Right atrium auricular region (tissue), 2 donors: ENCODE data around the gene PXDC1. TPM values are rescaled to one million over a fixed set of nuclear protein-coding genes. Genes with fewer than 3 reads are reported as not detected.

Experiments
- DNase-seq: peaks from one replicate; pipeline ENCODE4 v3.0.0-alpha.2; 2019; ENCODE audit warnings: low spot score
- H3K27ac ChIP-seq, 2 donors: fragments of 200-600 bp; sonication (generic); 1 replicate in 1 of 2; 2 replicates in 1 of 2; pipeline ENCODE4 v1.5.1; 2016 to 2019
- H3K27me3 ChIP-seq, 2 donors: fragments of 200-600 bp; sonication (generic); one replicate each; pipeline versions ENCODE4 v1.5.1 to v1.6.0; 2017 to 2019
- H3K36me3 ChIP-seq: fragments of 200-600 bp; sonication (generic); one replicate; pipeline ENCODE4 v1.5.1; 2016
- H3K4me1 ChIP-seq, 2 donors: fragments of 200-600 bp; sonication (generic); one replicate each; pipeline versions ENCODE4 v1.5.1 to v1.6.0; 2017 to 2019
- H3K4me3 ChIP-seq, 2 donors: fragments of 200-600 bp; sonication (generic); 1 replicate in 1 of 2; 2 replicates in 1 of 2; pipeline ENCODE4 v1.5.1; 2017 to 2019; ENCODE audit warnings: mild to moderate bottlenecking in 1 of 2, moderate library complexity in 1 of 2
- H3K9me3 ChIP-seq, 2 donors: fragments of 200-600 bp; sonication (generic); one replicate each; pipeline ENCODE4 v1.5.1; 2019
- total RNA-seq, 2 donors: library from RNA; depleted of rRNA; stranded (reverse); fragments of >200 nt; gene quantifications; one replicate each; pipeline ENCODE4 v1.1.0, GENCODE V29; 2016
- TF ChIP-seq, protein P1 (sequence below), 2 donors: fragments of 200-600 bp; sonication (generic); IDR thresholded peaks; one replicate each; pipeline ENCODE4 v1.5.1; 2019; ENCODE audit warnings: antibody characterized with exemption in 2 of 2

The PXDC1 gene
- total RNA-seq, 2 donors from 2014 or later: 43.5 to 77.2 TPM

DNA sequence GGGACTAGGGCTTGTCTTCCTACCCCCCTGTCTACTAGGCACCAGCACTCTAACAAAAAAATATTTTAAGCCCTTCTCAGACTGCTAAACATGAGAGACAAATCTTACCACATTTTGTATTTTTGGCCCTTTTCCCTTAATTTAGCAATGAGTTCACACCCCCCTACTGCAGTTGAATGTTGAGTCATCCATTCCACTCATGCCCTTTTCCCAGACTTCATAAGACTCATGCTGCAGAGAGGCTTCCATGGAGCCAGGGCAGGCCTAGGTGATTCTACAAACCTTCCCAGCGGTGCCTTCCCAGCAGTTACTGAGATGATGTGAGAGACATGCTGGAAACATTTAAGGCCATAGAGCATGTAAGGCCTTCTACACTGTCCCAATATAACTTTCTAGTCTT lies 53.9 kb downstream of the PXDC1 start:
- TF ChIP-seq, protein P1, sequence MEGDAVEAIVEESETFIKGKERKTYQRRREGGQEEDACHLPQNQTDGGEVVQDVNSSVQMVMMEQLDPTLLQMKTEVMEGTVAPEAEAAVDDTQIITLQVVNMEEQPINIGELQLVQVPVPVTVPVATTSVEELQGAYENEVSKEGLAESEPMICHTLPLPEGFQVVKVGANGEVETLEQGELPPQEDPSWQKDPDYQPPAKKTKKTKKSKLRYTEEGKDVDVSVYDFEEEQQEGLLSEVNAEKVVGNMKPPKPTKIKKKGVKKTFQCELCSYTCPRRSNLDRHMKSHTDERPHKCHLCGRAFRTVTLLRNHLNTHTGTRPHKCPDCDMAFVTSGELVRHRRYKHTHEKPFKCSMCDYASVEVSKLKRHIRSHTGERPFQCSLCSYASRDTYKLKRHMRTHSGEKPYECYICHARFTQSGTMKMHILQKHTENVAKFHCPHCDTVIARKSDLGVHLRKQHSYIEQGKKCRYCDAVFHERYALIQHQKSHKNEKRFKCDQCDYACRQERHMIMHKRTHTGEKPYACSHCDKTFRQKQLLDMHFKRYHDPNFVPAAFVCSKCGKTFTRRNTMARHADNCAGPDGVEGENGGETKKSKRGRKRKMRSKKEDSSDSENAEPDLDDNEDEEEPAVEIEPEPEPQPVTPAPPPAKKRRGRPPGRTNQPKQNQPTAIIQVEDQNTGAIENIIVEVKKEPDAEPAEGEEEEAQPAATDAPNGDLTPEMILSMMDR (IDR thresholded peaks at IDR 0.05): no peak
- Histone ChIP-seq H3K4me3 (no peak overlapping the region), H3K36me3 (no peaks in the 10 kb centered on the region), H3K4me1 (no peaks in the 10 kb centered on the region), H3K9me3 (no peaks in the 10 kb centered on the region), H3K27me3 (no peaks in the 10 kb centered on the region), H3K27ac (no peak overlapping the region)
- no peak for DNase-seq

DNA sequence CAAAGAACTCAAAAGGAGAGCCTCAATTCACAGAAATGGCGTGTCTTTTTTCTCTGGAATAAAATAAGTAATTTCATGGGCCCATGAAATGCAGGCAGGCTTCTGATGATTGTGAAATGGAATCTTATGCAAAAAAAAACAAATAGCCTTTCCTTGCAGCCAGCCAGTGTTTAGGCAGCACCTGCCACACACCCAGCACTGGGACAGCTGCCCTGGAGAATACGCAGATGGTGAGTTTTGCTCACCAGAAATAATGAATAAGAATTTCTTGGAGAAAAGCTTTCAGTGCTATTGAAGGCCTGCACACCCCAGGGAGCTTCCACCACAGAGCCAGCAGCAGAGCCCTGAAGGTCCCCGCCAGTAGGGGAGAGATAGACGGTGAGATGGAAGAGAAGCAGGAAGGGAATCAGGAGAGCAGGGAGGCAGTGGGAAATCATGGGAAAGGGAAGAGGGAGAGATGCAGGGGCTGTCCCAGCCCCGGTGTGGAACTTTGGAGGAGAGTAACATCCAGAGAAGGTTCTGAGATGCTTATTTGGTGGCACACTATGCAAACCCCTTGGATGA lies 54.9 kb downstream of the PXDC1 start:
- no peak for DNase-seq
- no peaks in the 10 kb centered on the region for H3K36me3 ChIP-seq
- no peaks in the 10 kb centered on the region for H3K27me3 ChIP-seq
- TF ChIP-seq, protein P1 (IDR thresholded peaks at IDR 0.05): no peak
- H3K27ac ChIP-seq: no peak overlapping the region
- H3K4me1 ChIP-seq: no peaks in the 10 kb centered on the region
- no peak overlapping the region for H3K4me3 ChIP-seq
- H3K9me3 ChIP-seq: no peaks in the 10 kb centered on the region

DNA sequence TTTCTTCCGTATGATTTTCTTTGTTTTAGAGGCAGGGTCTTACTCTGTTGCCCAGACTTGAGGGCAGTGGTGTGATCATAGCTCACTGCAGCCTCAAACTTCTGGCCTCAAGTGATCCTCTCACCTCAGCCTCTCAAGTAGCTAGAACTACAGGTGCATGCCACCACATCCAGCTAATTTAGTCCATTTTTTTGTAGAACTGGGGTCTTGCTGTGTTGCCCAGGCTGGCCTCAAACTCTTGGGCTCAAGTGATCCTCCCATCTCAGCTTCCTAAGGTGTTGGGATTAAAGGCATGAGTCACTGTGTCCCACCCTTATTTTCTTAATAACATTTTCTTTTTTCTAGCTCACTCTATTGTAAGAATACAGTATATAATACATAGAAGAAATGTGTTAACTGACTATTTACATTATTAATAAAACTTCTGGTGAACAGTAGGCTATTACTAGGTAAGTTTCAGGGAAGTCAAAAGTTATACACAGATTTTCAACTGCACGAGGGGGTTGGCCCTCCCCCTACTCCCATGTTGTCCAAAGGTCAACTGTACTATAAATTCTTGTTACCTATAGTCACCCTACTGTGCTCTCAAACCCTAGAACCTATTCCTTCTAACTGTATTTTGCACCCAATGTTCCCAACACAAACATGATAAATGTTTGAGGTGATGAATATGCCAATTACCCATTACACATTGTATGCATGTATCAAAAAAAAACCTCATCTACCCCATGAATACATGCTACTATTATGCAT lies 56.3 kb downstream of the PXDC1 start:
- TF ChIP-seq, protein P1 (IDR thresholded peaks at IDR 0.05): no peak
- no peaks in the 10 kb centered on the region for H3K9me3 ChIP-seq

DNA sequence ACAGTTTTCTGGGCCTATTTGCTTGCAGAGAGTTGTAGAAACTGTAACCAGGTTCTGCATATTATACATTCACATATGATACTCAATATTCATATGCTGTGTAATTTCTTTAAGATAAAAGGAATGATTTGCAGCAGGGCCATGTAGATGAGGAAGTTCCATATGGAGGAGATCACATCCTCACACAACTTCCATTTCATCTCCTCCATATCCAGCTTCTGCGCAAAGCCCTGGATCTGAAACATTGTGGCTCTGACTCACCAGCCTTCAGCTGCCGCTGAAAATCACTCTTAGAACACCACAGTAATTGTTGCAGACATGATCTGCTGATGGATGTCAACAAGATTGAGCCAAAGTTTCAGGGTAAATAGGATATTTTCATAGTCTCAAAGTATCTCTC lies 57.7 kb downstream of the PXDC1 start:
- TF ChIP-seq, protein P1 (IDR thresholded peaks at IDR 0.05): no peak
- H3K27ac ChIP-seq: no peak overlapping the region
- no peaks in the 10 kb centered on the region for H3K27me3 ChIP-seq
- no peaks in the 10 kb centered on the region for H3K9me3 ChIP-seq
- H3K4me1 ChIP-seq: no peaks in the 10 kb centered on the region
- no peak for DNase-seq
- no peak overlapping the region for H3K4me3 ChIP-seq
- no peaks in the 10 kb centered on the region for H3K36me3 ChIP-seq

More for the DNA sequence above, 56.3 kb downstream of the PXDC1 start:
- no peaks in the 10 kb centered on the region for H3K27me3 ChIP-seq
- DNase-seq: no peak
- H3K36me3 ChIP-seq: no peaks in the 10 kb centered on the region
- no peaks in the 10 kb centered on the region for H3K4me1 ChIP-seq
- H3K27ac ChIP-seq: no peak overlapping the region
- H3K4me3 ChIP-seq: no peak overlapping the region

DNA sequence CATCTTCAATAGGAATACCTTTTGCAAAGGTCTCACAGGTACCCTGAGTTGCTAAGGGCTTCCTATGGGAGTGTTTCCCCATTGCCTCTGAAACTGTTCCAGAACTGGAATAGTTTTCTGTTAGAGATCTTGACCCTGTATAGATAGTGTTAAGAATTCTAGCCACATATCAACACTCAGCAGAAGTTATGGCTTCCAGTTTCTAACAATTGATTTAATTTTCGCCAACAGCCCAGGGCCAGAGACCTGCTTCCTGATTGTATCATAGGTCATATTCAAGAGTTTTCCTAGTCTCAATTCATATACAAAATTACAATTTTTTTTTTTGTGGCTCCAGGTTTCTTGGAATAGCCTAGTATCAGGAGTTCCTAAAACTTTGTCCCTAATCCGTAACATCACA lies 61.0 kb downstream of the PXDC1 start:
- TF ChIP-seq, protein P1 (IDR thresholded peaks at IDR 0.05): no peak
- no peak overlapping the region for H3K4me3 ChIP-seq
- H3K27me3 ChIP-seq: no peaks in the 10 kb centered on the region
- no peak for DNase-seq
- no peaks in the 10 kb centered on the region for H3K4me1 ChIP-seq
- H3K36me3 ChIP-seq: no peaks in the 10 kb centered on the region
- no peak overlapping the region for H3K27ac ChIP-seq
- no peaks in the 10 kb centered on the region for H3K9me3 ChIP-seq
